Stimulated activated CD8-positive, alpha-beta memory T cell treated with anti-CD3 and anti-CD28 coated beads, Interleukin-12 subunit alpha, Interleukin-12 subunit beta, amount 100 ng/mL, for 24 hours (primary cell): Measurements from ENCODE around the gene BCO1.

Source experiments
- DNase-seq: peaks from one replicate; pipeline ENCODE4 v3.0.0-alpha.2; 2020; ENCODE audit errors: extremely low read depth

The BCO1 gene

DNA sequence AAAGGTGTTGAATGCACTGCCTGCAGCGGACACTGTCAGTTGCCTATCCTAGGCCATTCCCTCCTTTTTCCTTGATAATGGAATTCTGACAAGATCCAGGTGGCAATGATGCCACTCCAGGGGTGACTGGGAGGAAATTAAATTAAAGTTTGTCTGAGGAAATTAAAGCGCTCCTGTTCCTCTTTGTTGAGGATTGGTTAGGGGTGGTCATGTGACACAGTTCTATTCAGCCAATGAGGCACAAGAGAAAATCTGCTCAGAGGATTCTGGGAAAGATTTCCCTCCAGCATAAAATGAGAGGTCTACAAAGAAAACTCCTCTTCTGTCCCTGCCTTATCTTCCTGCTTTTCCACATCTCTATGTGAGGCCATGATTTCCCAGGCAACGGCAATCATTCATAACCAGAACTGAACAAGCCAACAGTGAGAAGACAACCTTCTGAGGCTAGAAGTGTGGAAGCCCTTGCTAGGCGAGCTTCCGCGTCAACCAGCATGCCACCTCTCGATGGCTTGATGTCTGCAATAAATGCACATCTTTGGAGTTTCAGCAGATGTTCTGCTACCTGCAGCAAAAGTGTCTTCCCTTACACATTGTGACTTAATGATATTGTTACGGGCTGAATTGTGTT lies 5.6 kb upstream of the BCO1 start:
- DNase-seq, result no peak

DNA sequence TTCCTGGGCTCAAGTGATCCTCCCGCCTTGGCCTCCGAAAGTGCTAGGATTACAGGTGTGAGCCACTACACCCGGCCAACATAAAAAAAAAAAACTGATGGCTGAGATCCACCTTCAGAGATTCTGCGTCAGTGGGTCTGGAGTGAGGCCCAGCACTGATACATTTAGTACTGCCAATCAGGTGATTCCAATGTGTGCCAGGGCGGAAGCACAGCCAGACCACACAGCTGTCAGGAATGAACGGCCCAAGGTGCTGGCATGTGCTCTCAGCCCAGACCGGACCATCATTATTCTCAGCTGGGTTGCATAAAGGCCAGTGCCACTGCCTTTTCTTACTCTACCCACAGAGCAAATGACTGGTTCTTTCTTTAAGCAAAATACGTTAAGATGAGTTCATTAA lies 1.2 kb upstream of the BCO1 start:
- no peak for DNase-seq

DNA sequence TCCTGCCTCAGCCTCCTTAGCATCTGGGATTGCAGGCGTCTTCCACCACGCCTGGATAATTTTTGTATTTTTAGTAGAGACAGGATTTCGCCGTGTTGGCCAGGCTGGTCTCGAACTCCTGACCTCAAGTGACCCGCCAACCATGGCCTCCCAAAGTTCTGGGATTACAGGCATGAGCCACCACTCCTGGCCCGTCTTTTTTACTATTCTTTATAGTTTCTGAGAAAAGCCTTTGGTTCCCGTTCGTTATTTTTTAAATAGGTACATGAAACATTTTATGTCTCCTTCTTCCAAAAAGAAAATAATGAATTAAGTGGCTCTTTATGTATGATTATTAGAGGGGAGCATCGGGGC lies 570 bp upstream of the BCO1 start:
- DNase-seq, result no peak

GRCh38 chr16:81239367-81240121 lies 1.1 kb downstream of the BCO1 start:
- DNase-seq, result no peak

DNA sequence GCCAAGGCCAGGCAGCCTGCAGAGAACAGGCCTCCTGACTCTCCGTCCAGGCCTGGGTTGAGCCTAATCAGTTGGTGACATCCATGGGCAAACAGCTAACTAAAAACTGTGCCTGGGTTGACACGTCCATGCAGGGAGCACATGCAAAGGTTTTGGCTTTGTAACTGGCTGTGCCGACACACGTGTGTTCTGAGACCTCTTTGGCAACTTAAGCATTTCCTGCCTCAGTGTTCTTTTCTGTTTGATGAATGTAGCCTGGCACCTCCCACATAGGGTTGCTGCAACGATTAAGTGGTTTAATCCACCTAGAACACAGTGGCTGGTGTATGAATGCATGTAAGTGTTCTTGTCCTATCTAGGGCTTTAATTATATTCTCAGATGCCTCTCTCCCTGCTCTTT lies 3.2 kb downstream of the BCO1 start:
- no peak for DNase-seq

DNA sequence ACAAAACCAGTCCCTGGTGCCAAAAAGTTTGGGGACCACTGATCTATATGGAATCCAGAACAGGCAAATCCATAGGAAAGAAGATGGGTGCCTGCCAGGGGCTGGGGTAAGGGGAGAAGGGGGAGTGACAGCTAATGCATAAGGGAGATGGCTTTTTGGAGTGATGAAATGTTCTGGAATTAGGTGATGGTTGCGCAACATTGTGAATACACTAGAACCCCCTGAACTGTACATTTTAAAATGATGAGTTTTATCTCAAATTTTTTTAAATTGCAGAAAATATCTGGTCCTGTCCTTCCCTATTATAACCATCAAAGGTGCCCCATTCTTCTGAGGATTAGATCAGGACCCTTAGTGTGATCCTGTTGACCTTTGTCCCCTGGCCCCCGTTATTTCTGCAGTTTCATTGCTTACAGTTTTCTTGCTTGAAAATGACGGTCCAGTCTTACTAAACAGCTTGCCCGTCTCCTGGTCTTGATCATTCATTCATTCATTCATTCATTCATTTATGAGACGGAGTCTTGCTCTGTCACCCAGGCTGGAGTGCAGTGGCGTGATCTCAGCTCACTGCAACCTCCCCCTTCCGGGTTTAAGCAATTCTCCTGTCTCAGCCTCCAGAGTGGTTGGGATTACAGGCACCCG lies 4.6 kb downstream of the BCO1 start:
- DNase-seq, result no peak

DNA sequence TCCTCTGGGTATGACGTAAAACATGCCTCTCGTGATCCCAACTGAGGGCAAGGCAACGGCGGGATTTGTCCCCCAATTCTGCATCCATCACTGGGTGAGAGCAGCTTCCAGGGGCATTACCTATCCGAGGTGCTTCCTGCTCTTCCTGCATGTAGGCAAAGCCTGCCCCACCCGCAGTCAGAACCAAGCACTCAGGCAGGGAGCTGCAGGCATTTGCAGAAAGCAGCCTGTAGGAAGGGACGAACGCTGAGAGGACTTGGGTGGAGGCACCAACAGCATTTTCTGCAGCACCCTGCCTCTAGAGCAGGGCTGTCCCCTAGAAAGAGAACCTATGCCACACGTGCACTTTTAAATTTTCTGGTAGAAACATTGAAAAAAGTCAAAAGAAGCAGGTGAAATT lies 5.5 kb downstream of the BCO1 start:
- no peak for DNase-seq

DNA sequence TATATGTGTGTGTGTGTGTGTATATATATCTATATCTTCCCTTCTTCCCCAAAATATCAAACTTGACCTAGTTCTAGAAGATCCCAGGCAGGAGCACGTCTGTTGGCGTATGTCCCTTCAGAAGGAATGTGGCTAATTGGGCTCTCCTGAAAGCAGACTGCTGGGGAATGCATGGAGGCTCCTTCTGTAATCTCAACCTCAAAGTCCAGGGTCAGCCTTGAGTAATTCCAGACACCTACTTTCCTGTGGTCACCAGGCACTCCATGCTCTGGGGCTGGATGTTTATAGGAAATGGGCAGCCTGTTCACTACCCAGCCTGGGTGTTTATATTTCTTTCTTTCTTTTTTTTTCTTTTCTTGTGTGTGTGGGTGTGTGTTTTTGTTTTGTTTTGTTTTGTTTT lies 13.4 kb downstream of the BCO1 start:
- no peak for DNase-seq

DNA sequence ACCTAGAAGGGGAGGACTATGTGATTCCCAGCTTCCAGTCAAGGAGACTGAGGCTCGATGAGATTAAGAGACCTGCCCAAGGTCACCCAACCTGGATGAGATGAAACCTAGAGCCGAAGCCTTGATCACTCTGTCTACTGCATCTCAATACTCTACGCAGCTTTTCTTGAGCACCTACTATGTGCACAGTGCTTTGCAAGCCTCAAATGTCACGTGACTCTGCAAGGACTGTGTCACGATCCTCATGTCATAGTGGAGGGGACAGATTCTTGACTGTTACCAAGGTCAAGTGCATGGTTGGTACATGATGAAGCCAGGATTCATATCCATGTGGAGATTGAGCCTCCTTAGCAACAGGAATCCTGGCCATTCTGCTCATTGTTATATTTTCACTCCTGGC lies 14.7 kb downstream of the BCO1 start:
- no peak for DNase-seq

DNA sequence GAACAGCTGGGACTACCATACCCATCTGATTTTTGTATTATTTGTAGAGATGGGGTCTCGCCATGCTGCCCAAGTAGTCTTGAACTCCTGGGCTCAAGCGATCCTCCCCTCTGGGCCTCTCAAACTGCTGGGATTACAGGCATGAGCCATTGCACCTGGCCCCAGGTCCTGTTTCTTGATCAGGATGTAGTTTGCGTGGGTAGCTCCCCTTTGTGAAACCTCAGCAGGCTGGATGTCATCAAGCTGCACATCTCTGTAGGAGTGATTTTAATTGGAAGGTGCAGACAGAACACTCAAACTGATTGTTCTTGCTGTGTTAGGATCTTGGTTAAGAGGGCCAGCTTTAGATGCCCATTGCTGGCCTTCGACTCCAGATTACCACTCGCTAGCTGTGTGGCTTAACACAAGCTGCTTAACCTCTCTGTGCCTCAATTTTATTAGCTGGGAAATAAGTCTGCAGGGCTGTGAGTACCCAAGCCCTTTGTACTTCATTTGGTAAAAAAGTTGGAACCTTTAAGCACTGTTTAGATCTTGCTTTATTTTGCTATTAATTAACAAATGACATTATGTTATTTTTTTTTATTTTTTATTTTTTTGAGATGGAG lies 16.5 kb downstream of the BCO1 start:
- no peak for DNase-seq

DNA sequence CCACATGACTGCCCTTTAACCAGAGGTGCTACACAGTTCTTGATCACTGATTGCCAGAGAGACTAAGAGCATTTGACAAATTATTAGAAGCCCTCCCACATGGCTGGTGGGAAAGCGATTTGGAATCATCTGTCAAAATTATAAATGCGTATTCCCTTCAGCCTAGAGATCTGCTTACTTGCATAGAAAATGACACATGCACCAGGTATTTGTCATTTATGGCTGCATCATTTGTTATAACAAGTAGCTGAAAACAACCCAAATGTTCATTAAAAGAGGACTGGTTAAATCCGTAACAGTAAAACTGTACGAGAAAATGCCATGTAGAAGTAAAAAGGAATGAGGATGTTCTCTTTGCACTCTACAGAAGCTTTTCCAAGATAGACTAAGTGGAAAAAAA lies 21.4 kb downstream of the BCO1 start:
- no peak for DNase-seq

DNA sequence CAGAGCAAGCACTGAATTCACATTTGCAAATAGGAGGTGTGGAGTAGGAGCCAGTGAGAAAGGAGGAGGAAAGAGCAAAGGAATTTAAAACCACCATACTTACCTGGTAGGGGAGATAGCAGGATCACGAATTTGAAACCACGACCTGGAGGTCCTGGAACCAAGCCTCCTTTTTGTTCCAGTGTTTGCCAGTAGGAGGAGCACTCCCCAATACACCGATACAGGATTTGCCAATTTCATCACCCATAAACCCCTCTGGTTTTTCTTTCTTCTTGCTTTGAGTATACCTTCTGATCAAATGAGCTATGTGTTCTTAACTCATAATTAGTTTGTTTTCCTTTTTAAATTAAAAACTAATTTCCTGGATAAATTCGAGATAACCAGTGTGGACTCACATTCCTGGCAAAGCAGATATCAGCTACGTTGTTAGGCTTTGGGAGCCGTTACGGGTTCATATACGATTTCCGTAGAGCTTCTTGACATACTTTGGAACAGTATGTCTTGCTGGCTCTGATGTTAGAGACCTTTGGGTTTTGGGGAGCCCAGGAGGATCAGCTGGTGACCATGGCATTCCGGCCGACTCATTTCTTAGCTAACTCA lies 22.7 kb downstream of the BCO1 start:
- DNase-seq, result no peak

- DNase-seq, result no peak
Observed at GRCh38 chr16:81263470-81264220, 25.2 kb downstream of the BCO1 start.

DNA sequence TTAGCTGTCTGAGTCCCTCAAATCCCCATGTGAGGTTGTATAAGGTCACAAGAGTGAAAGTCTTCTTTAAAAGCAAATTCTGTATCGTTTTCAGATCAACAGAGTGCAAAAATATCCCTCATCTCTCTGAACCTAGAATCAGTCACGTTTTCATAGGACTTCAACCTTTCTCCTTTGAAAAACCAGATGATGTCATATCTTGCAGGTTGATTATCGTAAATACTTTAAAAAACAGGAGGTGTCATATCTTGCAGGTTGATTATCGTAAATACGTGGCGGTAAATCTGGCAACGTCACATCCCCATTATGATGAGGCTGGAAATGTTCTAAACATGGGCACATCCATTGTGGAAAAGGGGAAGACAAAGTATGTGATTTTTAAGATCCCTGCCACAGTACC lies 25.9 kb downstream of the BCO1 start:
- DNase-seq, result no peak

- DNase-seq, result no peak
Observed at GRCh38 chr16:81265052-81265451, 26.6 kb downstream of the BCO1 start.

DNA sequence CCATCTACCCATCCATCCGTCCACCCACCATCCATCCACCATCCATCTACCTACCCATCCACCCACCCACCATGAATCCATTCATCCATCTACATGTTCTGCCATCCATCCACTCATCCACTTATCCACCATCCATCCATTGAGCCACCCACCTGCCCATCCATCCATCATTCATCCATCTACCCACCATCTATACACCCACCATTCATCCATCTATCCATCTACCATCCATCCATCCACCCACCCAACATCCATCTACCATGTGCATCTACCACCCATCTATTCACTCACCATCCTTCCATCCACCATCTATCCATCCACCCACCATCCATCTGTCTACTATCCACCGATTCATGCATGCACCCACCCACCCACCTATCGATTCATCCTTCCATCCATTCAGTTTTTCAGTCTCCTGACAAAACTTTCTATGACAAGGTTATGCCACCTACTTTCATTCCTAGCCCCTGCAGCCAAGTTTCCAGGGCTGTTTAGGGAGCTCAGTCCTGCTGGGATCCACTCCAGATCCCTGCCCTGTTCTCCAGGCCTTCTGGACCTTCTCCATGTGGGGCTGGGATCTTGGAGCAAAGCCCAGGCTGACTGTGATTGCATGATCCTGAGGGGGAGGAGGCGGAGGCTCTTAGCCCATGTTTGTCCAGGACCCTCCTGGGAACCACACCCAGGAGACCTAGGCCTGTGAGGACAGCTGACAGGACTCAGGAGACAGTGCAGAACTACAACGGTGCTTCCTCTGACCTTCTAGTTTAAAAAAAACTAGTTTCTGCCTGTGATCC lies 27.4 kb downstream of the BCO1 start:
- DNase-seq, result no peak

GRCh38 chr16:81266680-81267095 lies 28.2 kb downstream of the BCO1 start:
- no peak for DNase-seq

- no peak for DNase-seq
Observed at GRCh38 chr16:81268509-81268908, 30.0 kb downstream of the BCO1 start.

- no peak for DNase-seq
Observed at GRCh38 chr16:81273223-81273950, 34.9 kb downstream of the BCO1 start.

- no peak for DNase-seq
Observed at GRCh38 chr16:81275064-81275532, 36.6 kb downstream of the BCO1 start.
